Endometrium (tissue), 2 donors: ENCODE measurements around the gene CHMP6.

Source experiments
- FAIRE-seq: peaks from 2 replicates; lab custom pipeline; 2012; peaks lifted over from hg19 to GRCh38; lab: Jason Lieb, UNC
- donor health status: control.
- donor health status: control.

Gene CHMP6

DNA sequence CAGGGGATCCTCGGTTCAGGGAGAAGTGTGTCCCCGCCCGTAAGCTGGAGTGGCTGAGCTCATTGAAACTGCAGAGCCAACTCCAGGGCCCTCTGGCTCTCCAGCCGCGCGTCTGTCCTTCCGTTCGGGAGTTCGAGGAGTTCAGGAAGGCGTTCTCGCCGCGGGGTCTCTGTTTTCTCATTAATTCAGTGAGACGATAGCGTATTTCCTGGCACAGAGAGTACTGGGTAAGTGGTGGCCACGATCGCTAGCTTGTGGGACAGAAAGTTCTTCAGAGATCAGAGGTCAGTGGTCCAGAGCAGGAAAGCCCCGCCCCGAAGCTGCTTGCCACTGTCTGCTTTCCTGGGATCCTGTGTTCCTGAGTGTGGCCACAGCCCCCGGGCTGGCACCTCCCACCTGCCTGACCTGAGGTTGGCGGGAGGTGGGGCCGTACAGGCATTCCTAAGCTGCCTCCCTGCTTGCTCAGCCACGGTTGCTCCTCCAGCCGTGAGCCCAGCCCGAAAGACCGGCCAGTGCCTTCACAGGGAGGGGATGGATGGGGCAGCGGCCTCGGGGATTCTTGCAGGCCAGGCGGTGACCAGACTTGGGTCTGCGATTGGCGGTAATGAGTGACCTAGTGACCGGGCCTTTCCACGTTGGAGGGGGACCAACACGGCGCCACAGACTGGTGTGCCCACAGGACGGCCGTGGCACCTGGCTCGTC, 52.2 kb downstream of the CHMP6 start:
- no peak for FAIRE-seq

DNA sequence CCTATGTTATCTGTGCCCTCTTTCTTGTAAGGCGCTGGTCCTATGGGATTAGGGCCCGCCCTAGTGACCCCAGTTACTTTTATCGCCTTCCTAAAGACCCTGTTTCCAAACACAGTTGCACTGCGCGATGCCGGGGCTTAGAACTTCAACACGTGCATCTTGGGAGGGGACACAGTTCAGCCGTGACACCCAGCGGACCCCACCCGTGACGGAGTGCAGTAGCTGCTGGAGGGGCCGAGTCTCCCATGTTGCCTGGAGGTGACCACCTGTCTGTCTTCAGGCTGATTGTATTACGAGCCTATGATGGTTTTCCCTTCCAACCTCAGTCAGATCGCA, 52.8 kb downstream of the CHMP6 start:
- FAIRE-seq: no peak

DNA sequence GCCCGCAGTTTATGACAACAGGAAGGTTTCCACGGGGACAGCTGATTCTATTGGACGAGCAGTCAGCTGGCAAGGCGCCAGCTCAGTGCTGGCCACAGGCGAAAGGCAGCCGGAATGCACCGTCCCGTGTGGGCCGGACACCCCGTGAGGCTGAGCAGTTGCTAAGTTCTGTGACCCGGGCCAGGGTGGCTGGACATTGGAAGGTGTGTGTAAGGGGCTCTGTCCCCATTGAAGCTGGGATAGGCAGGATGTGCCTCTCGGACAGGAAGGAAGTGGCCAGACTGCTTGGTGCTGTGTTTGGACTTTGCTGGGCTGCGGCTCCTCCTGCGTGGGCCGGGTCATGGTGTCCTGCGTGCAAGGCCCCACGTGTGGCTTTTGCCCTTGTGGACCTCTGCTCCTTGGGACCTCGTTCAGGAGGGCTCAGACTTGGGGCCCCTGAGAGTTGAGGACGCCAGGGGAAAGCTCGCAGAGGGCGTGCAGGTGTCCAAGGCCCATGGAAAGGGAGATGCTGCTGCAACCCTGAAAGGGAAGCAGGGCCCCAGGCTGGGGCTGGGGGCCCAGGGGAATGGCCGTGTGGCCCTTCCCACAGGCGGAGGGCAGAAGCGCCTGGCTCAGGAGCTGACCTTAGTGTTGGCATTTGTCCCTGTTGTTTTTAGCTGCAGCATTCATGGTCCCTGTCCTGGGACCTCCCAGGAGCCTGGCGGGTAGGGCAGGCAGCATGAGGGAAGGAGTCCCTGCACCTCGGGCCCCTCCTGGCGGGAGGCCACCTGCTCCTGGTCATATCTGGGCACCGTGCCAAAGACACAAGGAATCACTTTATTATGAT, 53.3 kb downstream of the CHMP6 start:
- FAIRE-seq: no peak

DNA sequence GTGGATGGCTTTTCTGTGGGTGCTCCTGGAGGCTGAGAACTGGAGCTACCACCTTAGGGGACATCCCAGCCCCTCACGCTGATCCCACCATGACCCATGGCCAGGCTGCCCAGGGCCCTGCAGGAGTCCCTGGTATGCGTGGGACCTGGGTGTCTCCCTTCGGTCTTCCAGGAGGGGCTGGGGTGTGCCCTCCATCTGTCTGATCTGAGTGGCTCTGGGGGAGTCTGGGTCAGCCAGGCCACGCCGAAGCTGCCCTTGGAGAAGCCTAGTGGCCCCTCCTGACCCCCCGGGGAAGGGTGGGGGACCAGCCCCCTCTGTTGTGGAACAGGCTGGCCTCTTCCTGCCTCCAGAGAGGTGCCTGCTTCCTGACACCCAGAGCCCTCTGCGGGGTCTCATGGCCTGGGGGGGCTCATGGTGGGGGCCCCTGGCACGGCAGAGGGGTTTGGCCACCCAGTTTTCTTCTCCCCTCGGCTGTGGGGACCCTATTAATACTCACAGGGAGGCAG, 54.0 kb downstream of the CHMP6 start:
- FAIRE-seq: no peak

DNA sequence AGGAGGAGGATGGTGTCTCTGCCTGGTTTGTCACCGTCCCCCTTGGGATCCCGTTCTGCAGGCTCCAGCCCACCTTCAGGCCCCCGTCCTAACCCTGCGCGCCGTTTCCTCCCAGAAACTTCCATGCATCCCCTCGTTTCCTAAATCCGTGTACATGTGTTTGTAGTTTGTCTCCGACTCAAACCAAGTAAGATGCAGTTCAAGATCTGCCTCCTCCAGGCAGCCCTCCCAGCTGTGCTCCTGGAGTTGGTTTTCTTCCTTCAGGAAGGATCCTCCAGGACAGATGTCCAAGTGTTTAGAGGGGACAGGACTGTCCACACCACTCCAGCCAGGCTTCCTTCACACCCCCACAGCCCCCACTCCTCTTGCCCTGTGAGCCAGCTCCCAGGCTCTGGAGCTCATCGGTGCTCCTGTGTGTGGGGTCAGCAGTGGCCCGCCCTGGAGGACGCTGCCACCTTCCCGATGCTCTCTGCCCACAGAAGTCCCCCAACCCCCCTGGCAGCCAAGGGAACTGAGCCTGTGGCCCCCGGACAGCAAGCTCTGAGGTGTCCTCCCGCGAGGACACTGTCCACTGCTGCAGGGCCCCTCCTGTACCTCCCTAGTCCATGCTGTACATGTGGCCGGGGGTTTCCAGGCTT, 54.6 kb downstream of the CHMP6 start:
- no peak for FAIRE-seq

DNA sequence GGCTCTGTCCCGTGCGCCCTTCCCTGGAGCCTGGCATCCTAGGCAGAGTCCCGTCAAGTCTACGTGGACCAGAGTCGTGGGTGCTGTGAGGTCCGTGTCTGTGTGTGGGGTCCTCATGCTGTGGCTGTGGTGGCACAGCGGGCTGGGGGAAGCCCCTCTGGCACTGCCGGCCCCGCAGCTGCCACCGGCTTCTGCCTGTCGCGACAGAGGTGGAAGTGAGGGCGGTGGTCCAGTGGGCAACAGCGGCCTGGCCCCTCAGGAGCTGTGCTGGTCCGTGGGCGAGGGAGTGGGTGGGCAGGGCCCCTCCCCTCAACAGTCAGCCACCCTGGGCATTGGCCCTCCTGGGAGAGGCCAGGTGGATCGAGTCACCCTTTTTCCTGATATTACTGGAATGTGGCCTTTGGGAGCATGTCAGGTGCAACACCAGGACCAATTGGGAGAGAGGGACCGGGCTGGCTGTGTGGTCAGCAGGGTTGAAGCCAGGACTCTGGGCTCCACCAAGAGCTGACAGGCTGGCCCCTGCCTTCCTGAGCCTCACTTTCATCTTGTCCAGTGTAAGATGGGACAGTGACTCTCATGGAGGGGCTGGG, 55.2 kb downstream of the CHMP6 start:
- no peak for FAIRE-seq

DNA sequence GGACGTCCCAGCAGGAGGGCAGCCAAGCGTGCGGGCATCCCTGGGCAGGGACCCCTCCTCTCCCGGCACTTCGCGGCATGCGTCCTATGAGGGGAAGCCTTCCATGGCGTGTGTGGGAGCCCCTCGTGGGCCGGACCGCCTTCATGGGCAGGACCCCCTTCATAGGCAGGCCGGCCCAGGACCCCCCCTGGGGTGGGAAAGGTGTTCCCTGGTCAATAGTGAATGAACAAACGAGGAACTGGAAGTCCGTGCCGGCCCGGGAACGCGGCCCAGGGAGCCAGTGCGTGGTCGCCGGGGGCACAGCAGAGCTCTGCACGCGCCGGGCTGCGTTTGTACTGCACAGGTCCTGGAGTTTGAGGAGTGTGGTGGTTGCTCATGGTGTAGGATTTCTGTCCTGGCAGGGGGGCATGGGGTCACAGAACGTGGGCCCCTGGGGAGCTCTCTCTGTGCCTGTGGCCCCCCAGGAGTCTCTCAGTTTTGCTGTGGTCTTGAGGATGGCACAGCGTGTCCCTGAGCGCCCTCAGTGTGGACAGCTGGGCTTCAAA, 57.3 kb downstream of the CHMP6 start:
- no peak for FAIRE-seq

DNA sequence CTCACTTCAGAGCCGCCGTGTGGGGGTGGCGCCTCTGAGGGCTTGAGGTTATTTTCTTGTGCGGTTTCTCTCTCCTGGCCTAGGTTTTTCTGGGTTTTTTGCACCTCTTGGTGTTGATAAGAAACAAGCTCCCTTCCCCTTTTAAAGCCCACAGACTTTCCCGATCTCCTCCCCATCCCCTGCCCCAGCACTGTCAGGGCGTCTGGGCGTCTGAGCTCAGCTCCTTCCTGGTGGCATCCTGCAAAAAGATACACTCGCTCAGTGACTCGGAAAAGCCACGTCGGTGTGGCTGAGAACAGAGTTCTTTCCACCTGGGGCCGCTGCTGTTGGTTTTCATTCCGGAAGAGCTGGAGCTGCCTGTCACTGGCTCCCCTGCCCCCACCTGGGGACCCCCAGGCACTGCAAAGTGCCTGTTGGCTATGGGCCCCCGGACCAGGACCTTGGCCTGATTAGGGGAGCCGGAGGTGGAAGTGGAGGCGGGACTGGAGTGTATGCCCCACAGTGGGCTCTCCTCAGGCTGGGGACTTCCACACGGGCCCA, 57.8 kb downstream of the CHMP6 start:
- FAIRE-seq: no peak
